ENCODE data around the gene BLMH.
A peak's percentile ranks its signal among the peaks of the same experiment; 100 is the strongest.

BLMH gene

DNA sequence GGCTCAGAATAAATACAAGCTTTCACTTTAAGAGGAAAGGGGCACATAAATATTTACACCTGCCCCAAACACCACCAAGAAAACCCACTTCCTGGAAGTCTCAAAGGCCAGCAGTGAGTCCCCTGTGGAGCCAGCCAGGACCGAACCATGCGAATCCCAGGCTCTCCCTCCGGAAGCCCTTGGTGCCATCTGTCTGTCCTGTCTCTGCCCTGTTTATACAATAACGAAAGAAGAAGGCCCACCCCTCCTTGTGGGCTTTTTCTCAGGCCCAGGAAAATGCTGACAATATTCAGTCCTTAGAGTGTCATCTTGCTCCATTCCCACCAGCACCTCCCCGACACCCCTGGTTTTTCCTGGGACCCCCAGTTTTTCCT lies 52.7 kb downstream of the BLMH start:
- in situ Hi-C loops (cut with MboI; ENCODE audit: low sequenced_read_pairs, unreplicated experiment), result no loop called here

DNA sequence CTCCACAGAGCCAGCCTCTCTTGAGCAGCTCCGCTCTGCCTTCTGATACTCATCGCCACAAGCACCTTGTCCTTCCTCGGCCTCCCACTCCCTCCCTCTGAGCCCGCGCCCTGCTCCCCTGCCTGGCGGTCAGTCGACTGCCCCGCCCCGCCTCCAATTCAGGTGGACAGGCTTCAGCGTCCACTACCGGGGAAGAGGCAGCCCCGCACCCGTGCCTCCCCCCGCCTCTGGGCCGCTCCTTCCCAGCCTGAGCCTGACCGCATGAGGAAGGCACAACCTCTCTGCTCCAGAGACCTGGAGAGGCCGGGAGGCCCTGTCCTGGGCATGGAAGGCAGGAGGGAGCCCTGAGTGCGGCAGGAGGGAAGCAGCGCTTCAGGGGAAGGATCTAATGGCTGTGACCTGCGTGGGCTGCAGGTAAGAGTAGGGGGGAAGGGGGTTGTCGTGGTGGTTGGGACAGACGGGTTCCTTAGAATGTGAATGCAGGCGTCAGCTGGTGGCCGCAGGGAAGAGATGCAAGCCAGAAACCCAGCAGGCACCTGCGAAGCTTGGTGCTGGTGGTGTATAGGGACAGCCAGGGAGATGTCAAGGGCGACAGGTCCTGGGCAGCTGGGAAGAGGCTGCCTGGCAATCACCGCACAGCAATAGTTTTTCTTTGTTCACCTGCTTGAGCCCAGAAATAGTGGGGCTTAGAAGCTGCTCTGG lies 53.2 kb downstream of the BLMH start:
- DNase-seq (ENCODE audit: low spot score), result no peak
- TF ChIP-seq, protein P1, sequence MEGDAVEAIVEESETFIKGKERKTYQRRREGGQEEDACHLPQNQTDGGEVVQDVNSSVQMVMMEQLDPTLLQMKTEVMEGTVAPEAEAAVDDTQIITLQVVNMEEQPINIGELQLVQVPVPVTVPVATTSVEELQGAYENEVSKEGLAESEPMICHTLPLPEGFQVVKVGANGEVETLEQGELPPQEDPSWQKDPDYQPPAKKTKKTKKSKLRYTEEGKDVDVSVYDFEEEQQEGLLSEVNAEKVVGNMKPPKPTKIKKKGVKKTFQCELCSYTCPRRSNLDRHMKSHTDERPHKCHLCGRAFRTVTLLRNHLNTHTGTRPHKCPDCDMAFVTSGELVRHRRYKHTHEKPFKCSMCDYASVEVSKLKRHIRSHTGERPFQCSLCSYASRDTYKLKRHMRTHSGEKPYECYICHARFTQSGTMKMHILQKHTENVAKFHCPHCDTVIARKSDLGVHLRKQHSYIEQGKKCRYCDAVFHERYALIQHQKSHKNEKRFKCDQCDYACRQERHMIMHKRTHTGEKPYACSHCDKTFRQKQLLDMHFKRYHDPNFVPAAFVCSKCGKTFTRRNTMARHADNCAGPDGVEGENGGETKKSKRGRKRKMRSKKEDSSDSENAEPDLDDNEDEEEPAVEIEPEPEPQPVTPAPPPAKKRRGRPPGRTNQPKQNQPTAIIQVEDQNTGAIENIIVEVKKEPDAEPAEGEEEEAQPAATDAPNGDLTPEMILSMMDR (IDR thresholded peaks at IDR 0.05; ENCODE audit: borderline replicate concordance, control extremely low read depth, extremely low read depth, insufficient read depth, missing control alignments), result no peak
- in situ Hi-C loops (cut with MboI; ENCODE audit: low sequenced_read_pairs, unreplicated experiment), result no loop called here

More for the DNA sequence above, 52.7 kb downstream of the BLMH start:
- DNase-seq (ENCODE audit: low spot score), result no peak
- TF ChIP-seq, protein P1 (IDR thresholded peaks at IDR 0.05; ENCODE audit: borderline replicate concordance, control extremely low read depth, extremely low read depth, insufficient read depth, missing control alignments), result no peak

DNA sequence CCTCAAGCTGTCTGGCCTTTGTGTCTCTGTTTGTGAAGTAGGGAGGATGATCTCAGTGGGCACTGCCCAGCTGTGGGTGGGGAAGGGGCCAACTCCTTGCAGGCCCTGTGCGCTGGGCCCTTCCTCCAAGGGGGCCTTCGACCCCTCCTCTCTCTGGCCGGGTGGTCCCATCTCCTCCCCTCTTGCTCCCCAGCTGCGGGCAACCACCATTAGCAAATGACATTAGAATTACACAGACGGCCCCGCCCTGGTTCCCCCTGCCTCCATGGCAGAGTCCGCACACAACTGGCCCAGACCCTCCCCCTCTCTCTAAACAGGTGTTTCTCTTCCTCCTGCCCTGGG lies 53.8 kb downstream of the BLMH start:
- in situ Hi-C loops (cut with MboI; ENCODE audit: low sequenced_read_pairs, unreplicated experiment), result no loop called here

DNA sequence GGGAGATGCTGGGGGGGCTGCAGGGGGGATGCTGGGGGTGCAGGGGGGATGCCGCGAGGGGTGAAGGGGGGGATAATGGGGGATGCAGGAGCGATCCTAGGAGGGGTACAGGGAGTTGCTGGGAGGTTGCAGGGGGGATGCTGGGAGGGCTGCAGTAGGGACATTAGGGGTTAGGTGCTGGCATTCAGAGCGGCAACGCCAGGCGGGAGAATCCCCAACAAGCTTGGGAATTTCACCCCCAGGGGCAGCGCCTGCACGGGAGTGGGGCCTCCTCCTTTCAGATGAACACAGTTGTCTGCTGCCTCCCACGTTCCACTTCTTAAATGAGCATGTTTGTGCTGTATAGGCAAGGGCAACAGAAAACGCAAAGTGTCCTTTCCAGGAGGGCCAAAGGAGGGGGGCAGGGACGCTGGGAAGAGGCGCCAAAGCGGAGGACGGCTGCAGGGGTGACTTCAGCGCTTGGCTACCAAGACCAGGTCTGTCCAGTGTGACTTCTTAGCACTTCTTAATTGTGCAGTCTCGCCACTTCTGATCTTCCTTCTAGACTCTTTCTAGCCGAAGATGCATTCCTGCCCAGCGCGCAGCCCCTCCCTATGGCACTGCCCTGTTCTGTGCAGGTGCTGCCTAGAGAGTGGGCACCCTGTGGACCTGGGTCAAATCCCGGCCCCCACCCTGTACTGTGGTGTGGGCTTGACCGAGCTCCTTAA lies 54.3 kb downstream of the BLMH start:
- DNase-seq (ENCODE audit: low spot score), result no peak
- TF ChIP-seq, protein P1 (IDR thresholded peaks at IDR 0.05; ENCODE audit: borderline replicate concordance, control extremely low read depth, extremely low read depth, insufficient read depth, missing control alignments), result no peak
- in situ Hi-C loops (cut with MboI; ENCODE audit: low sequenced_read_pairs, unreplicated experiment), result no loop called here

More for the DNA sequence above, 53.8 kb downstream of the BLMH start:
- no peak for DNase-seq (ENCODE audit: low spot score)
- TF ChIP-seq, protein P1 (IDR thresholded peaks at IDR 0.05; ENCODE audit: borderline replicate concordance, control extremely low read depth, extremely low read depth, insufficient read depth, missing control alignments), result no peak

DNA sequence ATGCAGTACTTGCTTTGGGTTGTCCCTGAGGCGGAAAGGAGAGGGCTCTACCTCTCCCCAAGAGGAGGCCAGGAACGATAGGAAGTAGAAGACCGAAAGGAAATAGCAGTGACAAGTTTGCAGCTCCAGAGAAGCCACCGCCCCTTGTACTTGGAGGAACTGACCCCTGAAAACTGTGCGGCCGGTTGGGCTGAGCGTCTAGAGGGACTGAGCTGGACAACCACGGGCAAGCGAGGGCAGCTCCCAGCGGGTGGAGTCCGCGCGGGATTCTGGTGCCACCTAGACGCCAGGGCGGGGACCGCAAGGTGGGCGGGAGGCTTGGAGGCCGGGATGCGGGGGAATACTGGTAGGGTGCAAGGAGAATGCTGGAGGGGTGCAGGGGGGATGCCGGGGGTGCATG lies 55.0 kb downstream of the BLMH start:
- TF ChIP-seq, protein P1 (IDR thresholded peaks at IDR 0.05; ENCODE audit: borderline replicate concordance, control extremely low read depth, extremely low read depth, insufficient read depth, missing control alignments), result peak; percentile 62
- DNase-seq (ENCODE audit: low spot score), result peak; percentile 76
- in situ Hi-C loops (cut with MboI; ENCODE audit: low sequenced_read_pairs, unreplicated experiment), result no loop called here

DNA sequence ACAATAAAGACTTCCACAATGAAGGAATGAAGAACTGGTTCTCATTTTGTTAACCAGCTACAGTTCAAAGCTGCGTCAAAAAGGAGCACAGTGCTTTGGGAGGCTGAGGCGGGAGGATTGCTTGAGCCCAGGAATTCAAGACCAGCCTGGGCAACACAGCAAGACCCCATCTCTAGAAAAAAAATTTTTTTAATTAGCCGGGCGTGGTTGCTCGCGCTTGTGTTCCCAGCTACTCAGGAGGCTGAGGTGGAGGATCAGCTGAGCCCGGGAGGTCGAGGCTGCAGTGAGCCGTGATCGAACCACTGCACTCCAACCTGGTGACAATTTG lies 55.5 kb downstream of the BLMH start:
- no peak for DNase-seq (ENCODE audit: low spot score)
- in situ Hi-C loops (cut with MboI; ENCODE audit: low sequenced_read_pairs, unreplicated experiment), result no loop called here

More for the DNA sequence above, 55.5 kb downstream of the BLMH start:
- TF ChIP-seq, protein P1 (IDR thresholded peaks at IDR 0.05; ENCODE audit: borderline replicate concordance, control extremely low read depth, extremely low read depth, insufficient read depth, missing control alignments), result no peak
